ENCODE results near the gene GPR55. TPM values are rescaled to one million over a fixed set of nuclear protein-coding genes. Genes with fewer than 3 reads are reported as not detected.
A peak's percentile ranks its signal among the peaks of the same experiment; 100 is the strongest.

GPR55 gene
- total and polyA plus RNA-seq, 2 of the 8 experiments (the other 6 are each of a cell fraction or from before 2014, with no cell fraction given): not detected

DNA sequence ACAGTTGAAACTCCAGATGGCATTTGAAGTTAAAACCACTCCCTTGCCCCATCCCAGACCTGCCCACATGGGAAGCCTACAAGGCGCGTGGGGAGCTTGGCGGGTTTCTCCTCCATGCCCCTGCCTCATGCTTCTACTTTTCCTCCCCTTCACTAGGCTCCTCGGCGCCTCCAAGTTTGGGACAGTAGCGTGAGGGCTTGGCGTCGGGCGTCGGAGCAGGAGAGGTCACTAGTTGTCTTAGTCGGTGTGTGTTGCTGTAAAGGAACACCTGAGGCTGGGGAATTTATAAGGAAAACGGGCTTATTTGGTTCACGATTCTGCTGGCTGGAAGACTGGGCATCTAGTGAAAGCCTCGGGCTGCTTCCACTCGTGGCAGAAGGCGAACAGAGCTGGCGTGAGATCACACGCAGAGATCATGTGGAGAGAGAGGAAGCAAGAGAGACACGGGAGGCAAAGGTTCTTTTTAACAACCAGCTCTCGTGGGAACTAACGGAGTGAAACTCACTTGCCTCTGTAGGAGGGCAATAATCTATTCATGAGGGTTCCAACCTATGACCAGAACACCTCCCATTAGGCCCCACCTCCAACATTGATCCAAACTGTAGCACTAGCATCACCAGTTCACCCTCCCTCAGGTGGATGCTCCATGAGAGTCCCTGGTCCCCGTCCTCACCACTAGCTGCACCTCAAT, 35.0 kb downstream of the GPR55 start:
- Histone ChIP-seq H3K23me2 (ENCODE audit: low read depth, low read length) (no peaks in the 10 kb centered on the region), H3K36me3 (ENCODE audit: control insufficient read depth in 2 of 4, insufficient read depth in 4 of 4, low read length in 3 of 4) (no peaks in the 10 kb centered on the region), H2BK12ac (ENCODE audit: low read depth, low read length) (no peak overlapping the region), H3K4ac (replicated peaks; ENCODE audit: insufficient read length, low read depth, low read length) (no peak overlapping the region), H4K91ac (replicated peaks; ENCODE audit: insufficient read length, low read length) (no peak overlapping the region), H4K20me1 (replicated peaks in 1 of 2; ENCODE audit: control insufficient read depth in 1 of 2, insufficient read depth in 2 of 2, low read length in 2 of 2) (no peaks in the 10 kb centered on the region), H2BK5ac (ENCODE audit: low read depth, low read length) (no peak overlapping the region), H3K23ac (ENCODE audit: insufficient read length) (no peak overlapping the region), H3K79me1 (ENCODE audit: low read depth, low read length) (no peaks in the 10 kb centered on the region), H3K18ac (ENCODE audit: extremely low read depth, low read length) (no peak overlapping the region), H3K14ac (ENCODE audit: insufficient read length) (no peak overlapping the region), H3K27me3 (replicated peaks in 1 of 4; ENCODE audit: control insufficient read depth in 3 of 4, extremely low read depth in 1 of 4, insufficient read depth in 3 of 4, low read length in 3 of 4) (no peaks in the 10 kb centered on the region), H4K5ac (ENCODE audit: insufficient read length, low read depth, low read length) (no peak overlapping the region), H2AK5ac (ENCODE audit: low read depth, low read length) (no peak overlapping the region), H3K4me2 (ENCODE audit: insufficient read depth in 1 of 2, low read depth in 2 of 2, low read length in 2 of 2) (no peak overlapping the region), H2BK20ac (ENCODE audit: low read length) (no peak overlapping the region), H3K4me1 (replicated peaks in 1 of 4; ENCODE audit: control insufficient read depth in 3 of 4, insufficient read depth in 4 of 4, low read length in 3 of 4) (peaks cover 5 to 18% (median 9%) of the 10 kb centered on the region in 4 experiments), H2BK120ac (replicated peaks; ENCODE audit: low read depth, low read length) (no peak overlapping the region), H3K56ac (replicated peaks; ENCODE audit: insufficient read length, low read depth, low read length) (no peak overlapping the region), H3K9ac (replicated peaks in 1 of 4; ENCODE audit: extremely low read depth in 1 of 4, low read depth in 3 of 4, low read length in 3 of 4) (no peak overlapping the region), H3K9me3 (ENCODE audit: insufficient read depth in 2 of 2, low read depth in 1 of 2, low read length in 1 of 2) (no peaks in the 10 kb centered on the region), H4K8ac (ENCODE audit: extremely low read depth, insufficient read depth, low read length) (no peak overlapping the region), H2AFZ (ENCODE audit: low read length) (no peak overlapping the region), H3K27ac (ENCODE audit: low read depth, low read length) (no peak overlapping the region), H3K4me3 (ENCODE audit: extremely low read depth in 1 of 4, insufficient read depth in 2 of 4, low read depth in 3 of 4, low read length in 4 of 4) (no peak overlapping the region), H2BK15ac (ENCODE audit: low read length) (peak overlapping the region; percentile 81; the same call in 1 of the 2 replicates), H3K79me2 (ENCODE audit: control insufficient read depth in 1 of 2, insufficient read depth in 2 of 2, low read length in 2 of 2) (no peaks in the 10 kb centered on the region)
- WGBS, 2 experiments (ENCODE audit: extremely low coverage in 1 of 2, insufficient coverage in 1 of 2, insufficient read length in 1 of 2, insufficient replicate concordance in 2 of 2, low coverage in 1 of 2, low lambda C conversion rate in 2 of 2, missing lambda C conversion rate in 1 of 2): 86% methylated on average over 22 of the region's 22 CpGs; no CpG with 5 or more reads in 1 of the 2 experiments
- ChIA-PET CTCF (ENCODE audit: partially characterized antibody) (interaction anchor here (0.8 to 5.1 kb wide), 7 partner anchors 11 to 95 kb away, joined by 3 to 30 read pairs (median 4); no protein-coding TSS in a partner anchor), POLR2A (ENCODE audit: partially characterized antibody) (interaction anchor here (0.9 to 1.6 kb wide), 2 partner anchors 8 to 11 kb away, joined by 4 read pairs; no protein-coding TSS in a partner anchor)
- FAIRE-seq (no peak), DNase-seq (ENCODE audit: low read depth in 1 of 2, low spot score in 2 of 2) (no peak)
- TF ChIP-seq HDAC2 (IDR thresholded peaks at IDR 0.05; ENCODE audit: borderline replicate concordance in 1 of 2, low read depth in 2 of 2, low read length in 2 of 2) (no peak), BRCA1 (IDR thresholded peaks at IDR 0.05; ENCODE audit: low read depth, low read length) (no peak), CEBPB (IDR thresholded peaks at IDR 0.05; ENCODE audit: low read depth, low read length) (no peak), RXRA (IDR thresholded peaks at IDR 0.05; ENCODE audit: insufficient read depth, low read depth, low read length) (no peak), EGR1 (IDR thresholded peaks at IDR 0.05; ENCODE audit: borderline replicate concordance, low read depth, low read length) (no peak), ASH2L (IDR thresholded peaks at IDR 0.05; ENCODE audit: low read length) (no peak), ATF2 (IDR thresholded peaks at IDR 0.05; ENCODE audit: low read length) (no peak)
- TF ChIP-seq, protein P1, sequence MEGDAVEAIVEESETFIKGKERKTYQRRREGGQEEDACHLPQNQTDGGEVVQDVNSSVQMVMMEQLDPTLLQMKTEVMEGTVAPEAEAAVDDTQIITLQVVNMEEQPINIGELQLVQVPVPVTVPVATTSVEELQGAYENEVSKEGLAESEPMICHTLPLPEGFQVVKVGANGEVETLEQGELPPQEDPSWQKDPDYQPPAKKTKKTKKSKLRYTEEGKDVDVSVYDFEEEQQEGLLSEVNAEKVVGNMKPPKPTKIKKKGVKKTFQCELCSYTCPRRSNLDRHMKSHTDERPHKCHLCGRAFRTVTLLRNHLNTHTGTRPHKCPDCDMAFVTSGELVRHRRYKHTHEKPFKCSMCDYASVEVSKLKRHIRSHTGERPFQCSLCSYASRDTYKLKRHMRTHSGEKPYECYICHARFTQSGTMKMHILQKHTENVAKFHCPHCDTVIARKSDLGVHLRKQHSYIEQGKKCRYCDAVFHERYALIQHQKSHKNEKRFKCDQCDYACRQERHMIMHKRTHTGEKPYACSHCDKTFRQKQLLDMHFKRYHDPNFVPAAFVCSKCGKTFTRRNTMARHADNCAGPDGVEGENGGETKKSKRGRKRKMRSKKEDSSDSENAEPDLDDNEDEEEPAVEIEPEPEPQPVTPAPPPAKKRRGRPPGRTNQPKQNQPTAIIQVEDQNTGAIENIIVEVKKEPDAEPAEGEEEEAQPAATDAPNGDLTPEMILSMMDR (IDR thresholded peaks at IDR 0.05; ENCODE audit: control extremely low read depth in 1 of 3, insufficient read depth in 1 of 3, low read depth in 1 of 3, low read length in 3 of 3): no peak

Data from H1 (cell line).